ENCODE measurements around the gene RASIP1.
A peak's percentile ranks its signal among the peaks of the same experiment; 100 is the strongest.

RASIP1 gene

DNA sequence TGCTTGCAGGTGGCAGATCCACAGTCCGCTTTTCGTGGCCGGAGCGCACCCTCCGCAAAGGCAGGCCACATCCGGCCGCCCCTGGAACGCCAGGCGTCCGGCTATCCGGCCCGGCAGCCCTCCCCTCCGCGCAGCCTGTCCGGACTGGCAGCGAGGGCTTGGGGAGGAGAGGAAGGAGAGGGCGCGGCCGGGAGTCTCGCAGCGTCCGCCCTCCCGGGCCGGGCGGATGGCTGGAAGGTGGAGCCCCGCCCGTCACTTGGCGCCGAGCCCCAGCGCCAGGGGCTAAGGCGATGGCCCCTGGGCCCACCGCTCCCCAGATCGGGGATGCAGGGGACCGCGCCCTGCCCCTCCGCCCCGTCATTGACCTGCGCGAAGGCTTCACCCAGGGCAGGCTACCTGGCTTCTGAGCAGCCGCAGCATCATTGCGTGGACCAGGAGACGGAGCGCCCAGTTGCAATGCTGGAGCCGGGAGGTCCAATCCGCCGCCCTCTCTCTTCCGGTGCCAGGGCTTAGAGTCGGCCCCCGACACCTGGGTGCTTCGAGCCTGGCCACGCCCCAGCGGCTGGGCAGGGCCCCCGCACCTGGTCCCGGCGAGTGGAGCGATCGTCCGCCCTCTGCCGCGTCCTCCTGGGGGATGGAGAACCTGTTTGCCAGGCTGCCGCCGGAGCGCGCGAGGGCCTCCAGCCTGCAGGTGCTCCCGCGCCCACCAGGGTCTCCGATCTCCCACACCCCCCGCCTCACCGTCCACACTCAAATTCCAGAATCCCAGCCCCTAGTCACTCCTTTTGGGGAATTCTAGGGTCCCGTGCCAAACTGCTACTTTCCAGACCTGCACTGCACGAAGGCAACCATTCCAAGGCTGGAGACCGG lies 12.3 kb upstream of the RASIP1 start, which contains the start of gene FUT1:
FUT1 (minus strand) TSS at position 146 of the 870 bp plus-strand sequence. CDS start 1,360 bp downstream, outside the sequence.
- DNase-seq, result peak; percentile 85

DNA sequence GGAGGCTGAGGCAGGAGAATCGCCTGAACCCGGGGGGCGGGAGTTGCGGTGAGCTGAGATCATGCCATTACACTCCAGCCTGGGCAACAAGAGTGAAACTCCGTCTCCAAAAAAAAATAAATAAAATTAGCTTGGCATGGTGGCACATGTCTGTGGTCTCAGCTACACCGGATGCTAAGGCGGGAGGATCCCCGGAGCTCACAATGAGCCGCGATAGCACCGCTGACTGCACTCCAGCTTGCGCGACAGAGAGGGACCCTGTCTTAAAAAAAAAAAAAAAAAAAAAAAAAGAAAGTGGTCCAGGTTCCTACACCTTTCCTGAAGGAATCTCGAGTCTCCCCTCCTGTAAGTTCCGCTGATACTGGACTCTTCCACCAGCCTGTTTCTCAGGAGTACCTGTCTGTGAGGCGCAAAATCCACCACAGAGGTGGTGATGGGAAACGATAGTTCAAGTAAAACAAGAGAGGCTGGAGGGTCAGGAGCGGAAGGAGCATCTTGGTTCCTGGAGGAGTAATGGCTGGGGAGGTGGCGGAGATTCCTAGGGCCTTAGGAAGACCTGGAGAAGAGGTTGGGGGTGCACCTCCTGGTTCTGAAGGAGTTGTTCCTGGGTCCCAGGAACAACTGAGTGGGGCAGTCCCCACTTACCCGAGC lies 11.6 kb upstream of the RASIP1 start:
- no peak for DNase-seq

DNA sequence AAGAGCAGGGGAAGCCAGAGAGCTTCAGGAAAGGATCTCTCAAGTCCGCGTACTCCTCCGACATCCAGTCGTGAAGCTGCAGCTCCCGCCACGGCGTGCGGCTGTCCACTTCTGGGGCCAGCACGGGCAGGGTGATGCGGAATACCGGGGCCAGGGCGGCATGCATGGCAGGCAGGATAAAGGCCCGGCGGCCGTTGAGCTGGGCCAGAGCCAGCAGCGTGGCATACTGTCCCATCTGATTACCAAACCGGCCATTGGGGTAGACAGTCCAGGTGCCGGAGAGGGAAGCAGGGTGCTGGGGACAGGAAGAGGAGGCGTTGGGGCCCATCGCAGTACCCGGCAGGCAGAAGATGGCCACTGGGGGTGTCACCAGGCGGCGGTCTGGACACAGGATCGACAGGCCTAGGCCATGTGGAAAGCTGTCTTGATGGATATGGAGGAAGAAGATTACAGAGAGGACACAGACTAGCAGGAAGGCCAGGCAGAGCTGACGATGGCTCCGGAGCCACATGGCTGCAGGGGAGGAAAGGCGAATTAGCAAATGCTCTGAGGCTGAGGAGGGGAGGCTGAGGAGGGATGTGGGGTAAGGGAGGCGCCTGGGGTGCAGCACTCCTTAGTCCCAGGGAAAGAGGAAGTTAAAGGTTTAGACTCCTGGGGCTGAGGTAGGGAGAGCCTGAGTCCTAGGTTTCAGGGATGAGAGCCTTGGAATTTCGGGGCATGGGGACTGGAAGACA lies 10.5 kb upstream of the RASIP1 start:
- DNase-seq, result no peak

DNA sequence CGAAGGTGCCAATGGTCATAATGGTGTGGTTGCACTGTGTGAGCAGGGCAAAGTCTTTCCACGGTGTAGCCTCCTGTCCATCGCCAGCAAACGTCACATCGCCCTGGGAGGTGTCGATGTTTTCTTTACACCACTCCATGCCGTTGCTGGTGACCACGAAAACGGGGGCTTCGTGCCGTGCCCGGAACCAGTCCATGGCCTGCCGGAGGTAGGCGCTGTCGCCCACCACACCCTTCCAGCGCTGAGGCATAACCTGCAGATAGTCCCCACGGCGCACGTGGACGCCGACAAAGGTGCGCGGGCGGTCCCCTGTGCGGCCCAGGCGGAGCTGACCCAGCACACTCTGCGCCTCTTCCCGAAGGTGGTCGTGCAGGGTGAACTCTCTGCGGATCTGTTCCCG lies 9.9 kb upstream of the RASIP1 start:
- no peak for DNase-seq

DNA sequence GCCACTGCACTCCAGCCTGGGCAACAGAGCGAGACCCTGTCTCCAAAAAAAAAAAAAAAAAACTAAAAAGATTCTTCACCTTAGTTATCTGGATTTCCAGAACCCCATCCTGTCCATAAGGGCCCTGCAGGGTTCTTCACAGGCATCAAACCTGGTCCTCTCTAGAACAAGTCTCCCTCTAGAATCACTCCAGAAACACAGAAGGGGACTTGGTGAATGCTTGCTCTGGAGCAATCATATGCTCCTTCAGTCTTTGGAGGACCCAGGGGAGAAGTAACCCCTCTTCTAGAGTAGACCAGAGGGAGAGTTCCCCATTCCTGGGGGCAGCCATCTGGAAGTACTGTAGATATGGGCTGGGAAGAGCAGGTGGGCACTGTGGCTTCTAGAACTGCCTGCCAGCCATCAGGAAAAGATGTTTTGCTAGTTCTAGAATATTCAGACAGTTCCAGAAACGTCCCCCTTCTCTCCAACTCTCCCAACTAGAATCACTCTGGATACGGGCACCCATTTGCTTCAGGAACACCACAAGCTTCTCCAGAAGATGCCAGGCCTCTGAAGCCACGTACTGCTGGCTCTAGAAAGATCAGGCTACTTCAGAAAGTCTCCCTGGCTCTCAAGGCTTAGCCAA lies 9.3 kb upstream of the RASIP1 start:
- no peak for DNase-seq

DNA sequence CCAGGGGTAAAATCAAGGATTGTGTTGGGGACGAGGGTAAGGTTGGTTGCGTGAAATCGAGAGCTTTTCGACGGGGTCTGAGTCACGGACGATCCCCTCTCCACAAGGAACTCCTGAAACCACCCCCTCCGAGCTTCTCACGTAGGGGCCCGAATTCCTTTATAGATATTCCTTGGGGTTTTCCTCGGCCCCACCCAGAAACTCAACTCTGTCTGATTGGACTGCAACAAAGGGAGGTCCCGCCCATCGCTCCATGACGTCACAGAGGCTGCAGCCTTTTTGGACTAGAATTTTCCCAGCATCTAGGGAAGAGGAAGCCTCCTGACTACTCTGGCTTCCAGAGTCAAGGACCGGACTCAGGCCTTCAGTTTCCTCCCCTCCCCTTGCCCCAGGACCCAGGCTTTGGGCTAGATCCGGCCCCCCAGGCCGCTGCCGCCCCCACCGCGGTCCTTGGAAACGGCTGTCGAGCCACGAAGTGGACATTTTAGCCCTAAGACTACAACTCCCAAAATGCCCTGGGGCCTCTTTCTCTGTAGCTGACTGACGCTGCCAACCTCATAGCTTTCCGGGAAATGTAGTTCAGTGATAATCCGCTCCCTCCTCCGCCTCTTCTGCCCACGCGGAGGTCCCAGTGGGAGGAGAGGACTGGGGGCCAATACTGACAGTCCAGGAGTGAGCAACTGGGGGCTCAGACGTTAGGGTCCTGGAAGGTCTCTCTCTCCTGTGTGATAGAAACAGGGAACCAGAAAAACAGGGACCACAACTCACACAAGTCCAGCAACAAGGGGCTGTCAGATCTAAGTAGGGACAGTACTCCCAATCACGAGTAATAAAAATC lies 6.5 kb upstream of the RASIP1 start, which contains the start of gene IZUMO1:
IZUMO1 (minus strand) TSS at position 172 of the 838 bp plus-strand sequence. CDS start 1,050 bp downstream, outside the sequence.
- DNase-seq, result no peak

DNA sequence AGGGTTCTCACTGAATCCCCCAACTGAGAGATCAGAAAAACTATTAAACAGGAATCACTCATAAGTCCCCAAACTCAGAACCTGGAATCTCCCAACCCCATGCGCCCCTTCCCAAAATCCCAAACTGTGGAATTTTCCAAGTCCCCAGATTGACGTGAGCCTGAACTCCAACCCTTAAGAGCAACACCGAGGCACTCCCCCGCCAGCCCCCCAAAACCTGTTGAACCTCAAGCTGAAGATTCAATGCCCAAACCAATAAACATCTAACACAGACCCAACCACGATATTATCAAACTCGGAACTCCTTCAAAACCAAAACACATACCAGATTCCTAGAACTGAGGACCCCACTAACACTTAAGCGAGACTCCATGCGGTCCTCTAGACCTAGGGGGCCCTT lies 5.7 kb upstream of the RASIP1 start:
- DNase-seq, result no peak

DNA sequence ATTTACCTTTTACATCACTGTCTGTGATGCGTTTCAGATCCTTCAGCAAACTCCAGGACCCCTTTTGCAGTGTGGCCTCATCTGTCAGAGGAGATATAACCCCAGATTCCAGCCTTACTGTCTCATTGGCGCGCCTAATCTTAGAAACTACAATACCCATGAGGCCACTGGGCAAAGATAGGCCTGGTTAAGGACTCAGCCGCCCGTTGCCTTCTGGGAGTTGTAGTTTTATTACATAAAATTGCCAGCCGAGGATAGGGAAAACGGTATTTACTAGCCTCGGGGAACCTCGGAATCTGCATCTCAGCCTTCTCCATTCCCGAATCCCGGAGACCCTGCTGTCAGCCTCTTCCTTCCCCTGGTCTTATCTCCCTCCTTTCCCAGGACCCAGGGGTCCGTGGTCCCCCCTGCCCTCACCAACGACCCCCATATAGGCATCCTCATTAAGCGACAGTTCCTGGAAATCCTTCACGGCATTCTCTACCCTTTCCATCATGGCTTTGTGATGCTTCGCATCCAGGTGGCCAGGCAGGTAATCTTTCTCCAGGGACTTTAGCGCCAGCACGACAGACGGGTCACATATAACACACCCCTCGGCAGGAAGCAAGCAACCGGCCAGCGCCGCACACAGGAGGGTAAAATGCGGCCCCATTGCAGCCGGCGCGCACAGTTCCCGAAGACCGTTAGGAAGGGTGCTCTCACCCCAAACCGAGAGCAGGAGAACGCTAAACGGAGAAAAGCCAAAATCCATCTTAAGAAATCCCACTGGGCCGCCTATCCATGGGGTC lies 5.0 kb upstream of the RASIP1 start:
- peak; percentile 40 for DNase-seq

DNA sequence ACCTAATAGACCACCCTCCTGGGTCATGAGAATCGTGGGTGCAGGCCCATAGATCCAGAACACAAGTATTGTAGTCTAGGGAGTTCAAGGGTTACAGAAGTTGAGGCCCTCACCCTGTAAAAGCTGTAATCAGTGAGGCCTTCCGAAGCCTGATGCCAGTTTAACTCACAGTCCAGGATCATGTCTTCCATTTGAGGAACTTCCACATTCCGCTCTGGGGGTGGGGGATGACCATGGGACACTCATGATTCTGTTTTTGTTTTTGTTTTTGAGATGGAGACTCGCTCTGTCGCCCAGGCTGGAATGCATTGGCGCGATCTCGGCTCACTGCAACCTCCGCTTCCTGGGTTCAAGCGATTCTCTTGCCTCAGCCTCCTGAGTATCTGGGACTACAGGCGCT lies 1.7 kb upstream of the RASIP1 start:
- DNase-seq, result no peak

DNA sequence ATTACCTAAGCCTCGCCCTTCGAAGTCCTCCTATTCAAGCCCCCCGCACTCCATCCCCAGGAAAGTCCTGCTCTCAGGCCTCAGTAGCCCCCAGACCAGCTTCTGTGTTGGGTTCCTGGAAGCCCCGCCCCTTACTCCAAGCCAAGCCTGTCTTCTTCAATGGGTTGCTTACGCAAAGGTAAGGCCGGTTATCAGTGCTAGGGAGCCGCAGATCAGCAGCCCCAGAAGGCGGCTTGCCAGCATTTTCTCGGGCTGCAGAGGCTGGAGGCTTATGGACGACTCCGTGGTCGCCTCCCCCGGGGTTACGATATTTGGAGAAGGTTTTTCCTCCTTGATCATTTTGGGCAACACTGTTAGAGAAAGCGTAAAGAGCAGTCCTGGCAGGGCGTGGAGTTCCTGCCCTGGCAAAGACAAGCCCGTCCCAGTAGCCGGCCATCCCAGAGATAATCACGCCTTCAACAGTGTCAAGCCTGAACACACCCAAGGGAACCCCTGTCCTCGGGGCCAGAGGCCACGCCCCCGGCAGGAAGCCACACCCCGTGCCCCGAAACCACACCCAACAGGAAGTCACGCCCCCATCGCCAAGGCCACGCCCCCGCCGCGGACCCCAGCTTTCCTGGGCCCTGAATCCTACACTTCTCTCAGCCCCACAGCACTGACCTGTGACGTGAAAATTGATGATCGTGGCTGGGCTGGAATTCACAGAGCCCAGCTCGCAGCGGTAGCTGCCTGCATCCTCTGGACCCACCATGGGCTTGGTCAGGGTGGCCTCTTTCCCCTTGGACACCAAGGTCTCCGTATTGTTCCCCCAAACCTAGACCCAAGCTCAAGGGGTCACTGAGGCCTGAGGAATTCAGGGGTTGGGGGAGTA lies 954 bp upstream of the RASIP1 start:
- DNase-seq, result no peak

DNA sequence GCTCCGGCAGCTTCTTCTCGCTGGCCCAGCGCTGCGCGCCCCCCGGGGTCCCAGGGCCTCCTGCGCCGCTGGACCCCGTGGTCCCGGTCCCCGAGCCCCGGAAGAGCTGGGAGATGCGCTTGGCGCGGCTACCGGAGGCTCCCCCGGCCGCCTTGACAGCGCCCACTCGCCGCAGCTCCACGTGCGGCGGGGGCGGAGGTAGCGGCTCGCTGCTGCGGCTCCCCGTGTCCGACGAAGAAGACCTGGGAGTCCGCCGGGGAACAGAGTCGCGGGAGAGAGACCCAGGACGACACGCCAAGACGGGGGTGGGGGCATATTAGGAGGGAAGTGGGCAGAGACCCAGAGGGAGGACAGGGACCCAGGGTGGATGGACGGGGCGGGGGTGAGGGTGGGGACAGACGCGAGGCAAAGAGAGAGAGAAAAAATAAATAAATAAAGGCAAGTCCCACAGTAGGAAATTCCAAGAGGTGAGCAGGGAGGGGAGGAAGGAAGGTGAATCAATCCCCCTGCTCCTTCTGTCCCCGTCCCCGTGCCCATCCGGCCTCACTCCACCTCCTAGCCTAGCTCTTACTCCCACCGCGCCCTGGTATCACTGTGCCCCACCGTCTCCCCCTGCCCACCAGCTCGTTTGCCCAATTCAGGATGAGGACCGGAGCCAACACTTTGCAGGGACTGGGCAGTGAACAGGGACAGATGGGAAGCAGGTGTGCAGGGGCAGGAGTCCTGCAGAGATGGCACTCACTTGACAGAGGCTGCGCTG lies 826 bp downstream of the RASIP1 start:
- no peak for DNase-seq

DNA sequence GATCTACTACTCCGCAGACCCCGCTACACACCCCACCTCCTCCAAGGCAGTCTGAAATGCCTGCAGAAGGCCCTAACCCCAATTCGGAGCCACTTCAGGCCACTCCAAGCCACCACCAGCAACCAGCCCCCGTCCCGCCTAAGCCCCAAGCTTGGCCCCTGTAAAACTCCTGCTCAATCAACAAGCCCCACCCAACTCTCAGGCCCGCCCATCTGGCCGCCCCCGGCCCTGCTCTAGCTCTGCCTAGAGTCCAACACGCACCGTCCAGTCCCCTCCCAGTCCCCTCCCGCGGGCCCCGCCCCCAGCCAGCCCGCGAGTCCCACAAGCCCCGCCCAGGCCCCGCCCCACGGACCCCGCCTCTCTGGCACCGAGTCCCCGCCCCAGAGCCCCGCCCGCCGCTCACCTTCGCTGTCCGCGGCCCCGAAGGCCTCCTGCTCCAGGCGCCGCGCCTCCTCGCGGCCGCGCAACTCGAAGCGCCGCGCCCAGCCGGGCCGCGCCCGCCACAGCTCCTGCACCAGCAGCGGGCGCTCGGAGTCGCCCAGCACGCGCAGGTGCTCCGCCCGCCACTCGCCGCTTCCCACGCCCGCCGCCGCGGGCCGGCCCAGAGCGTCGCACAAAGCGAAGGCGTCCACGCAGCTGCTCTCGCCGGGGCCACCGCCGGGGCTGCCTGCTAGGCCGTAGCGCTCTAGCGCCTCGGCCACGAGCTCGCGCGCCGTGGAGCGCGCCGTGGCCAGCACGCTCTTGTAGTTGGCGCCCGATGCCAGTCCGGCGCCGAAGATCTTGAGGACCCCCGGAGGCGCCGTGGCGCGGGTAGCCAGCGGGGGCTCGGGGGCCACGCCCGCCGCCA lies 1.6 kb downstream of the RASIP1 start:
- peak; percentile 89 for DNase-seq

DNA sequence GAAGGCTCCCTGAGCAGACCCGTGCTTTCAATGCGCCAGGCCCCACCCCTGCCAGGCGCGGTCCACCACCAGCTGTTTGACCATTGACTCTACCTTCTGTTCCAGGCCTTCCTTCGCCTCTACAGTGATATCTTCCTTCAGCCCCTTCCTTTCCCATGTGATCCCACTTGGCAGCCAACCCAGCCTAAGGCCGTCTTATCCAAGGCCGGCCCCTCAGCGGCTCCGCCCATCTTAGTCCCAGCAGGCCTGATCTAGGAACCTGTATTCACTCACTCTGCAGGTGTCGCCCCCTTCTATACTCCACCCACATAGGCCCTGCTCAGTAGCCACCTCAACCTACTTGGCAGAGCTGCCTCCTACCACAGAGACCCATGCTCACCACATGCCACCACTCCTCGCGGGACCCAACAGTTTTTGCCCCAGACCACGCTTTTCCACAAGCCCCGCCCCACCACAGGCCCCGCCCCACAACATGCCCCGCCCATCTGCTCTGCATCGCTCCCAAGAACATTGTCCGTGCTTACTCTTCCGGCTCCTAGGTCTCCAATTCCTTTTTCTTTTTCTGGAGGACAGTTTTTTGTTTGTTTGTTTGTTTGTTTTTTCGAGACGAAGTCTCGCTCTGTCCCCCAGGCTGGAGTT lies 2.9 kb downstream of the RASIP1 start:
- no peak for DNase-seq

DNA sequence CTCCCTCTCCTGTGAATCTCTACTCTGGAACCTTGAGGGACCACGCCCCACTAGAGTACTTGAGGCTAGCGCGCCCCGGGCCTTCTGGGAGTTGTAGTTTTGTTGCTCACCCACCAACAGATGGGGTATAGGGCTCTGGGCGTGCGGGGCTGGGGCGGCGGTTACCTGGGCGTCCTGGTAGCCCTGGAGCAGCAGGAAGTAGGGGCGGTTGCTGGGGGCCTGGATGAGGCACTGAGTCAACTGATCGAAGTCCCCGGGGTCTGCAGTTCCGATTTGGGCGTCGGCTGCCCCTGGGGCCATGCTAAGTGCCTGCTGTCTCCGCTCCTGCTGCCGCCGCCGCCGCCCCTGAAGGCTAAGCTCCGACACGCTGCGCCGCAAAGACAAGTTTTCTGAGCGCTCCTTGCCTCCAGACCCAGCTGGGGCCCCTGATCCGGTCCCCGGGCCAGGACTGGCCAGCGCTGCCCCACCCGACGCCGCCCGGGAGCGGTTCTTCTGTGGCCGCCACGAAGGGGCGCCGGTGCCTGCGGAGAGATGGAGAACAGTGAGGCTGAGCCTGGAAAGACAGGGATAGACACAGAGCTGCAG lies 5.3 kb downstream of the RASIP1 start:
- peak; percentile 89 for DNase-seq

DNA sequence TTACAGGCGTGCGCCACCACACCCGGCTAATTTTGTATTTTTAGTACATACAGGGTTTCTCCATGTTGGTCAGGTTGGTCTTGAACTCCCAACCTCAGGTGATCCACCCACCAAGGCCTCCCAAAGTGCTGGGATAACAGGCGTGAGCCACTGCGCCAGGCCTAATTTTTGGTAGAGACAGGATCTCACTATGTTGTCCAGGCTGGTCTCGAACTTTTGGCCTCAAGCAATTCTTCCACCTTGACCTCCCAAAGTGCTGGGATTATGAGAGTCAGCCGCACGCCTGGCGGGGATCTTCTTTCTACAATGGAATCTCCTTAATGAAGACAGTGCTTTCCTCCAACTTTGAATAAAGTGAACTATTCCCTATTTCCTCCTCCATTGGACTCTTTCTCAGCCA lies 5.8 kb downstream of the RASIP1 start:
- DNase-seq, result no peak

DNA sequence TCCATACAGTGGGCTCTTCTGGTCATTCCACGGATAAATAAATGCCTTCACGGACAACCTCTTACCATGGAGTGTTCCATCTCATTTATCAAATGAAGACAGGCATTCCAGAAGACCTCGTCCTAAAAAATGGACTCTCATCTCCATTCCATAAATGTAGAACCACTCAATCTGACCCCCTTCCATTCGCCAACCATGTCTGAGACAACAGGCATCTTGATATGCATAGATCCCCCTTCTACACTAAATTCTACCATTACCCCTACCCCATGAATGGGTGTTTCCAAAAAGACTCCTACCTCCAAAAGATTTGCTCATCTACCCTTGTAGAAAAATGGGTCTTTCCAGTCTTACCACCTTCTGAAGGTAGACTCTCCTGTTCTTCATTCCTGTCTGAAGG lies 9.0 kb downstream of the RASIP1 start:
- DNase-seq, result no peak

DNA sequence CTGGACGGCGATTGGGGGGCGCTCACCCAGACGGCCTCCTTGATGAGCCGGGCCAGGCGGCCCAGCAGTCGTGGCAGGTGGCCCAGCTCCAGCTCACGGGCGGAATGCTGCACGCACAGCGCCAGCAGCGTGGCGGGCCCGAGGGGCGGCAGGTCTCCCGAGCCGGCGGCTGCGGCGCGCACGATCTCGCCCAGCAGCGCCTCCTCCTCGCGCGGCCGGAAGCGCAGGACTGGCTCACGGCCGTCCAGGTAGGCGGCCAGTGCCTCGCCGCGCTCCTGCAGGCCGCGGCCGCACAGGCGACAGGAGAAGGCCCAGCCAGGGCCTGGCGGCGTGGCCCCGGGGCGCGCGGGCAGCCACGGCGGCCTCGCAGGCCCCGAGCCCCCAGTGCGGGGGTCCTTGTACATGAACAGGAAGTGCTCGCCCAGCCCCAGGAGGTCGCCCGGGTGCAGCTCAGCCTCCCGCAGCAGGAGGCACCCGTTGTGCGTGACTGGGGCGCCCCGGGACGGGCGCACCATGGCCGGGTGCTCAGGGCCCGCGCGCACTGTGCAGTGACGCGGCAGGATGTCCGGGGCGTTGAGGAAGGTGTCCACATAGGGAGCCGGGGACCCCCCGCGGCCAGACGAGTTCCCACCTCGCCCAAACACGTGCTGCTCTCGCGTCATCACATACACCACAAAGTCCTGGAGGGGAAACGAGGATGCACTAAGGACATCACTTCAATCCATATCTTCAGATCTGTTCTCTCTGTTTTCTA lies 11.3 kb downstream of the RASIP1 start:
- DNase-seq, result no peak

All from NCI-H748 treated with DMSO at 0.1 percent for 48 hours (cell line).